Stimulated activated CD8-positive, alpha-beta memory T cell treated with anti-CD3 and anti-CD28 coated beads, Interleukin-4, amount 100 ng/mL, for 4 hours (primary cell): ENCODE data around the gene GPR39.

ENCODE experiments used
- DNase-seq, 2 donors: peaks; one replicate each; pipeline ENCODE4 v3.0.0-alpha.2; 2020; ENCODE audit warnings: low read depth in 2 of 2, low spot score in 1 of 2

The GPR39 gene

GRCh38 chr2:132560562-132560961 lies 144.0 kb downstream of the GPR39 start:
- no peak for DNase-seq

- DNase-seq: no peak
These were observed 145.6 kb downstream of the GPR39 start for GRCh38 chr2:132562245-132562644.

GRCh38 chr2:132564065-132564464 lies 147.5 kb downstream of the GPR39 start:
- no peak for DNase-seq

GRCh38 chr2:132566379-132566778 lies 149.8 kb downstream of the GPR39 start:
- no peak for DNase-seq

- no peak for DNase-seq
These were observed 151.1 kb downstream of the GPR39 start for GRCh38 chr2:132567682-132568081.

- DNase-seq: no peak
These were observed 152.1 kb downstream of the GPR39 start for GRCh38 chr2:132568656-132569055.

- DNase-seq: no peak
These were observed 156.9 kb downstream of the GPR39 start for GRCh38 chr2:132573444-132574007.

- no peak for DNase-seq
These were observed 161.1 kb downstream of the GPR39 start for GRCh38 chr2:132577686-132578085.

GRCh38 chr2:132581591-132581990 lies 165.0 kb downstream of the GPR39 start:
- no peak for DNase-seq

GRCh38 chr2:132581991-132582738 lies 165.6 kb downstream of the GPR39 start:
- no peak for DNase-seq

GRCh38 chr2:132583666-132584360 lies 167.2 kb downstream of the GPR39 start:
- DNase-seq: no peak

GRCh38 chr2:132584976-132585817 lies 168.6 kb downstream of the GPR39 start:
- no peak for DNase-seq

- no peak for DNase-seq
These were observed 169.5 kb downstream of the GPR39 start for GRCh38 chr2:132586101-132586511.

GRCh38 chr2:132586835-132587234 lies 170.2 kb downstream of the GPR39 start:
- DNase-seq: no peak

- no peak for DNase-seq
These were observed 172.0 kb downstream of the GPR39 start for GRCh38 chr2:132588576-132588975.

- DNase-seq: no peak
These were observed 172.7 kb downstream of the GPR39 start for GRCh38 chr2:132589111-132589830.

GRCh38 chr2:132589966-132590365 lies 173.4 kb downstream of the GPR39 start:
- no peak for DNase-seq

GRCh38 chr2:132593171-132593570 lies 176.6 kb downstream of the GPR39 start:
- DNase-seq: no peak

- no peak for DNase-seq
These were observed 178.6 kb downstream of the GPR39 start for GRCh38 chr2:132595186-132595585.

- DNase-seq: no peak
These were observed 179.1 kb downstream of the GPR39 start for GRCh38 chr2:132595693-132596092.

- no peak for DNase-seq
These were observed 180.6 kb downstream of the GPR39 start for GRCh38 chr2:132597166-132597565.
